GM10847 (cell line): ENCODE measurements around the gene FCHSD2.

Source experiments
- POLR2A ChIP-seq: IDR thresholded peaks from 2 replicates; pipeline ENCODE4 v1.6.1; 2011; ENCODE audit not compliant: insufficient read length; ENCODE audit errors: extremely low read depth

The FCHSD2 gene

DNA sequence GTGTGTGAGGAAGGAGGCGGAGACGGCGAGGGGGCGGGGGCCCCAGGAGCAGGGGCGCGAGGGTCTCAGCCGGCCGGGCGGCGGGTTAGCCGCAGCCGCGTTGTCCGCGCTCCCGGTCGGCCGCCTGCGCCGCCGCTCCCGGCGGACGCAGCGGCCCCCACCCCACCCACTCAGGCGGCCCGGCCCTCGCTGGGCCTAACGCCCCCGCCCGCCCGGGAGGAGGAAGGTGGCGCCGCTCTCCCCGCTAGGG lies at the start of gene FCHSD2:
Gene FCHSD2 (minus strand): TSS at position 191 of the 250 bp plus-strand sequence. CDS start 441 bp downstream, outside the sequence.
- peak; percentile 40 for TF ChIP-seq POLR2A

DNA sequence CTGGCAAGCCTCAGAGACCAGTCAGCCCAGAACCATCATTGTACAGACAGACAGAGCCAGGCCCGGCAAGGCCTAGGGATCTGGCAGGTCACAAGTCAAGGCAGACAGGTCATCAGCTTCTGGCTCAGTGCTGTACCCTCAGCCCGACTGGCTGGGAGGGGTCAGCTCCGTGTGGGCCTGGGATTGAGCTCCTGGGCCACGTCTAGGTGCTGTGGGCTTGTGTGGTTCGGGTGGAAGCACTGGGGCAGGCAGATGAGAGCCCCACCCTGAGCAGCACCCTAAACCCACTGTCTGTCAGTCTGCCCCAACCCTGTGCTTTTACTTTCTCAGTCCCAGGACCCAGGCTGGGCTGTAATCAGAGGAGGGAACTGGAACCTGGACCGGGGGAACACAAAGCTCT lies 49.0 kb upstream of the FCHSD2 start:
- no peak for TF ChIP-seq POLR2A

DNA sequence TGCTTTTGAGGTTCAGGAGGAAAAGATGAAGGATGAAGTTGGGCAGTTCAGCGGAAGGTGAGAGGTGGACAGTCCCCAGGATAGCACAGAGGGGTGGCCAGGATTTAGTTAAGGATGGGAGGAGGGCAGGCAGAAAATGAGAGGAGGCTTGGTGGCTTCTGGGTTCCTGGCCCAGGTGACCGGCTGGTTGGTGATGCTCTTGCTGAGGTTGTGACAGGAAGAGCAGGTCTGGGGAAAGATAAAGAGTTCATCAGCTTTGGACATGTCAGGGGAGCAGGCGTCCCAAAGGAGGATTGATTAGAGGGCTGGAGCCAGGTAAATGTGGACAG lies 48.4 kb upstream of the FCHSD2 start:
- no peak for TF ChIP-seq POLR2A

DNA sequence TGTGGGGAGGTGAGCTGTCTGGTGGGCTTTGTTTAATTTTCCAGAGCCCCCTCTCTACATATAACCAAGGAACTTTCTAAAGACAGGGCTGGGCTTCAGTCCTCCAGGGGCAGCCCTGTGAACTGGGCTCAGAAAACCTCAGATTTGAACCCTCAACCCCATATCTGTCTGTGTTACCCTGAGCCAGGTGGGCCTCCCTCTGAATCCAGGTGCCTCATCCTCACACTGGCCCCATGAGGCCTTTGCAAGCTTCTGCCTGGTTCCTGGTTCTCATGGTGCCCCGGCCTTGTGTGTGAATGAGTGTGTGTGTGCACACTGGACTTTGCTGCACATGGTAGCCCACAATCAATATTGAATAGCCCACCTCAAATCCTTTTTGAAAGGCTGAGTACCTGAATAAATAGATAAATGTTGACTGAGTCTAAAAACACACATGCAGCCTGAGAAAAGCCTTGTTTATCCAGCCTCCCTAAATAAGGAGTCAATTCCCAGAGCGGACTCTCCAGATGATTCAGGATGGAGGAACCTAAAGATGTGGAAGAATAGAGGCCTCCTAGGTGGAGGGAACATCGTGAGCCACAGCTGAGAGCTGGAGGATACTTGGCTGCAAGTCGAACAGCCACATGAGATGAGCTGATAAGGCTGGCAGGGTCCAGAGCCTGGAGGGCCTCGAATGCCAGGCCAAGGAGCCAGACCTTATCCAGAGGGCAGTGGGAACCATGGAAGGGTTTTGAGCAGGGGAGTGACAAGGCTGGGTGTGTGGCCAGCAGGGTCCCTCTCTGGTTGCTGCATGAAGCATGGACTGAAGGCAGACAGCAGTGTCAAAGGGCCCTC lies 47.8 kb upstream of the FCHSD2 start:
- no peak for TF ChIP-seq POLR2A

DNA sequence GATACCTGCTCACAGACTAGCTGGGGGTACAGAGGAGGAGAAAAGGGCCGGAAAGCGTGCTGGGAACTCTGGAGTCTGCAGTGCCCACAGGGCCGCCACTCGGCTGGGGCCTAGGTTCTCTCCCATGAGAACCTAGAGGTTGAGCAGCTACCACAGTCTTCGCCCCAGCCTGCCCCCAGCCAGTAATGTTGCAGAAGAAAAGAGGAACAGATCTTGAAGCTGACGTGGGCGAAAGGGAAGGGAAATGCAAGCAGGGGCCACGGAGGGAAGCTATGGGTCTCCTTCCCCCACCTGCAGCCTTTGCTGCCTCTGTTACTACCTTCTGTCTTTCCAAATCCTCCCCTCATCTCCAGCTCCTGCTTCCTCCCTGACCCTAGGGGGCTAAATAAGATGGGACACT lies 47.2 kb upstream of the FCHSD2 start:
- TF ChIP-seq POLR2A: no peak

DNA sequence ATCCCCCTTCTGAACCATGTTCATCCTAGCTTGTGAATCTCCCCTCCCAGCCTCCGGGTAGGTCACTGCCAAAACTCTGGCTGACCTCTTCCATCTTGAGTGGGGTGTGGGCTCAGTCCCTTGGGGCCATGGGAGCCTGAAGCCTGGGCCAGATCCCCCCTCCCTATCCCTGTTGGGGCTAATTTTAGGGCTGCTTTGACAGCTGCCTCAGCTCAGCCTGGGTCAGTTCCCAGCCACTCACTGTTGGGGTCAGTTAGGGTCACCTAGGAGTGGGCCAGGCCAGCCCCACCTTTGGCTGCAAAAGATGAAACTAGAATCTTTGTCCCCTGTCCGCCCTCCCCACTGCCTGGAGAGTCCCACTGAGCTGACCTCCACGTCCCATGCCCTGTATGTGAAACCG lies 46.2 kb upstream of the FCHSD2 start:
- TF ChIP-seq POLR2A: no peak

DNA sequence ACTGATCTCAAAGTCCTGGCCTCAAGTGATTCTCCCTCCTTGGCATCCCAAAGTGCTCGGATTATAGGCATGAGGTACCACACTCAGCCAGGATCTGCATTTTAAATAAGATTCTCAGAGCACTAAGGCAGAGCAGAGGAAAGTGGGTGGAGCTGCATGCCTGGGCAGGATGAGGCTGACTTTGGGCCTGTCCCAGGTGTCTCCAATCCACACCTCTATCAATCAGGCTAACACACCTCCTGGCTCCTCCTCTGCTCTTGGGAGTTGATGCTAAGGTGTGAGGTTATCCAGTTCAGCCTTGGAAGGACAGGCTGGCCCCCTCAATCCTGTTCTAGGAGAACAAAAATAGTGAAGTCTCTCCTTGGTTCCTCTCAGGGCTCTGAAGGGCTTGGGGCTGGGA lies 45.7 kb upstream of the FCHSD2 start:
- TF ChIP-seq POLR2A: no peak

DNA sequence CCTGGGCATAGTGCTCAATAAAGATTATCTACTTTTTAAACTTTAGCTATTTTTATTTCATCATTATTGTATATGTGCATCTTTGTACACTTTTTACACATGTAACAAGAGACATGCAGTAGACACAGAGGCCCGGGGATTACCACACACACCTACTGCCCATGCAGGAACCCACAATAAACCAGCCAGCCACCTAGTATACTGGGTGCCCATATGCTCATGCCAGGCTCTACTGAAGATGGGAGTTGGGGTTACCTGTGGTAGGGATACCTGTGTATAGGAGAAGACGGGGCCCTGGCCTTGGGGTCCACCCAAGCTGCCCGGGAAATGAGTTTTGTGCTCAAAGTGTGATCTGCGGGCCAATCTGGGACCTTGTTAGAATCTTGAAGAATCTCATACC lies 44.8 kb upstream of the FCHSD2 start:
- no peak for TF ChIP-seq POLR2A

DNA sequence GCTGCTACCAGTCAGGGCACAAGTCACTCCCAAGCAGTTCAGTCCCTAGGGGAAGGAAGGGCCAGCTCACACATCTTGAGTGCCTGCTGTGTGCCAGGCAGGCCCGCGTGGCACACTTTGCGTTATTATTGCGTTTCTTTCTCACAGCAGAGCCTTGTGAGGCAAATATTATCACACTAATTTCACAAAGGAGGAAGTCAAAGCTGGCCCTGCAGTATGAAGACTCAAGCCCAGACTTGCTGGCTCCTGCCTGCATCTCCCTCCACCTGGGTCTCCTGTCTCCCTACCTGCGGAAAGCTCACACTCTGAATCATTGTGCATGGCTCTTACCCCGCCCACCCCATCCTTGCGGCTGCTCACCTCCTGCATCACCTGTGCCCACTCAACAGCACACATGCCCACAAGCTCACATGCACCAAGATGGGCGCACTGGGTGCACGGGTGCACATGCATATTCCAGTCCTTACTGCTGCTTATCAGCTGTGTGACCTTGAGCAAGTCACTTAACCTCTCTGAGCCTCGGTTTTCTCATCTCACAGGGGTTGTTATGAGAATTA lies 44.3 kb upstream of the FCHSD2 start:
- no peak for TF ChIP-seq POLR2A

DNA sequence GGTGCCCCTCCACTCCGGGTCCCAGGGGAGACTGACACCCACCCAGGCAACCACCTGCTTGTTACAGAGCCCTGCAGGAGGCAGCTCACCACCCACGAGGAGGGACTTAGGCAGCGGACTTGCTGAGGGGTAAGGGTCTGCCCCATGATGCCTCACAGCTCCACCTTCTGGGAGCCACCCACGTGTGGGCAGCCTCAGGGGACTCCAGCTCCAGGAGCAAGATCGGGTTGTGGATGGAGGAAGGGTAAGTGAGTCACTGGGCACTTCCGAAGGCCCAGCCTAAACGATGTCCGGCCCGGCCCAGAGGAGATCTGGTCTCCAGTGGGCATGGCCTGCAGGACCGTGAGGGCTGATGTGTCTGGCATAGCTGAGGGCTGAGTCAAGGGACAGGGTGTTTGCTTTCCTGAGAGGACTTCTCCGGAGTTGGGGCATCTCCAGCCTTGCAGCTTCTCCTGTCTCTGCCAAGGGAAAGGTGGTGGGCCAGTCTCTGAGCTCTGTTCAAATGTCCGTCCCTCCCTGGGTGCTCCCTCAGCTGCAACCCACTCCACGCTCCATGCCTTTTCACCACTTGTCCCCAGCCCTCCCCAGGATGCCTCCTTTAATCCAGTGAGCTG lies 43.7 kb upstream of the FCHSD2 start:
- TF ChIP-seq POLR2A: no peak

DNA sequence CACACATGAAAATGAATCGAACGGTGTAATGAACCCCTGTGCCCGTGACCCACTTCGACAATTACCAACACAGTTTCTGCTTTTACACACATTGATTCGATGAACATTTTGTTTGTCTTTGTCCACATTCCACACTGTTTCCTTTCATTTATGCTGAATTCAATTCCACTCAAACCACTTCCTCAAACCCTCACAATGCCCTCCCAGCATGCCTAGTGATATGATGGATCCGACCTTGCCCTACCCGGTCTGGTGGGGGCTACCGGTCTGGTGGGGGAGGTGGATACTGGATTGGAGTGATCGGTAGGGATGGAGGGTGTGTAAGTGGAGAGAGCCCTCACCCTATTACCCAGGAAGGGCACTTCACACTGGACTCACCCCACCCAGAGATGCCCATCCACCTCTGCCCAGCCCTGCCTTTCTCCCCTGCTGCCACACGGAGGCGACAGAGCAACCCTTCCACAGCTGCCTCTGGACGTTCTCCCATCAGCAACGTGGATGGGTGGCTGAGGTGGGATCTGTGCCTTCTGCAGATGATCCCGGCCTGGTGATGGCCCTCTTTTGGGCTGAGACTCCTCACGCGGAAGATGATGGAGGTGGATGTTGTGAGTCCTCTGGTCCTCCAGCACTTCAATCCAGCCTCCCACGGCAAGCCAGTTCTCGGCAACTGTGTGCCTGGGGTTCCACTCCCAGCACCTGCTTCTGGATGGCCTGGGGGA lies 43.0 kb upstream of the FCHSD2 start:
- TF ChIP-seq POLR2A: no peak

DNA sequence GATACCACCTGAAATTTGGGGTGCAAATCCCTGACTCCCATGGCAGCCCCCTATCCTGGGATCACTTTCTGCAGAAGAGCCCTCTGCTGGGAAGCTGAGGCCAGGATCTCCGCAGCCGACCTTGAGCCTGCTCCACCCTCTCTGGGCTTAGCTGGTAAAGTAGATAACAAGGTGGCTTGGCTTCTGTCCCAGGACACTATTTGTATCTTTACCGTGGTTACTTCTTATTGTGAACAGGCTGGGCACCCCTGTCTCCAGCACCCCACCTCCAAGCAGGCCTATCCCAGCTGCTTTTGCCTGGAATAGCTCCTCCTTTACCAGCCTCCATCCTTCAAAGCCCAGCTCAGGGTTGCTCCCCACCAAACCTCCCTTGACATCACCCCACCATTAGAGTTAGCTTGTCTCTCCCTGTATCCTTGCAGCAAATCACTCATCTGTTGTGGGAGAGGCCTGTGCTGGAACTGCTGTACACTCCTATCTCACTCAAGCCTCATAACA lies 40.8 kb upstream of the FCHSD2 start:
- no peak for TF ChIP-seq POLR2A

DNA sequence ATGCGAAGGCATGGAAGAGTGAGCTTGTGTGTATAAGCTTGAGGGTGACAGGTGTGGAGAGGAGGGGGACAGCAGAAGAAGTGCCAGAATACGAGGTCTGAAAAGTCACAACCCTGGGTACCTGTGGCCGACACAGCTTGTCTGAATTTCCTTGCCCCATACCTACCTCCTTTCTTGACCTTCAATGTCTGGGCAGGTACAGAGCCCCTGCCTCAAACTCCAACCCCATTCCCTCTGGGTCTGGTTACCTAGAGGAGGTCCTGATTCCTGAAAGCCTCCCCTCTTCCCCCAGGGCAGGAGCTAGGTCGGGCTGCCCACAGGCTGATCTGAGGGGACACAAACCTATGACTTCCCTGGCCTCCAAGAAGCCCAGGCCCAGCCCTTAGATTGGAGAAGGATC lies 36.6 kb upstream of the FCHSD2 start:
- no peak for TF ChIP-seq POLR2A

DNA sequence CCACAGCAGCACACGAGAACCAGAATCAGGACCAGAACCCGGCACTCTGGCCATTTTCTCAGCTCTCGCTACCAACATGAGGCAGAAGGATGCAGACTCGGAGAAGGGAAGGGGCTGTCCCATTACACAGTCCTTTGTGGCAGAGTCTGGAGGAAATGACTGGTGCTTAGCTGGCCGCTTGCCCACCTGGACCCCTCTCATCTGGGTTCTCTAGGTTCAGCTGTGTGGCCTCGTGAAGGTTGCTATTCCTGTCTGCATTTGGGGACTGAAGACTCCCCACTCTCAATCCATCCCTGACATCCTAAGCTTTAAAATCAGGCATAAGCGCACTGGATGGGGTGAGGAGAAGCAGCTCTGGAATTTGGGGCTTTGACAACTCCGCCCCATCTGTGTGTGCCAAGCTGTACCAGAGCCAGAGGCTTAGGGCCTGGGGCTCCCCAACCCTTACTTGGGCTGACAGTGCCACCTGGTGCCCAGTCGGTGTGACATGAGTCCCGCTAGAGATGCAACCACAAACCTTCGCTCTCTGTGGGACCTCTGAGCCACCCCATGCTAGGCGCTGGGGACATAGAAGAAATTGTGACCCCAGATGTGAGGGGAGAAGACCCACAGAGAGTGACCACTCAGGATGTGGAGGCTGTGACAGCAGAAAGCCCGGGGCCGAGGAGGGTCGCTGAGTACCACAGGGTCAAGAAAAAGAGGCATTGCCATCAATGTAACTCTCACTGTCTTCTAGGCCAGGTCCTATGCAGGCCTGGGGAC lies 35.8 kb upstream of the FCHSD2 start:
- TF ChIP-seq POLR2A: no peak

DNA sequence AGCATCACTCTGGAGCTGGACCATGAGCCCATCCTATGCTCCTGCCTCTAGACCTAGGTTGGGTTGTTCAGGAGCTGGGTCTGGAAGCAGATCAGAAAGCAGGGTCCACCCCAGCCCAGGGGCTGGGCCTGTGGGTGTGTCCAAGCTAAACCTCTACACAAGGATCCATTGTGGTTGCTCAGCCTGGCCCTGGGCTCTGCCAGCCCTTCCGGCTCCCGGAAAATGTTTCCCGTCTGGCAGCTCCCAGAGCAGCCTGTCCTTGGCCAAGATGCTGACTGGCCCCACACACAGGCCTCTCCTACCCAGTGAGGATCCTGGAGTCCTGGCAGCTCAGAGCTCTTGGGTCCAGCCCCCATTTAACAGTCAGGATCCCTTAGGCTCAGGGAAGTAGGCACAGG lies 35.3 kb upstream of the FCHSD2 start:
- no peak for TF ChIP-seq POLR2A

DNA sequence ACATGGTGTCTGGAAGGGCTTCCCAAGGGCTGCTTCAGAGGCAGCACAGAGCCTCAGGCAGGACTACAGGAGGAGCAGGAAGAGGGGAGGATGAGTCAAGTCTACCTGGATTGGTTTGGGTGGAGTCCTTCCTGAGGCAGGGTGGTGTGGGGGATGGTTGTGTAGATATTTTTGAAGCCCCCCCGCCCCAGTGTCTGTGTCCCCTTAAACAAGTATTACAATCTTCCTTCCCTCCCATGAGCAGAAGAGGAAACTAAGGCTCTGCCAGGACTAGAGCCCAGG lies 34.7 kb upstream of the FCHSD2 start:
- no peak for TF ChIP-seq POLR2A
